NCI-H1417 treated with DMSO at 0.1 percent for 48 hours (cell line): Measurements from ENCODE around the gene ORC5.
"Not testable (repeated sequence)": the region's sequence is repeated elsewhere in the genome, so short reads cannot be mapped to it uniquely, and the experiment has no call there.

Source experiments
- DNase-seq: peaks from one replicate; lab custom pipeline; 2025; lab: John Stamatoyannopoulos, UW

The ORC5 gene

GRCh38 chr7:104185346-104185745 is 22.5 kb downstream of the ORC5 start:
- no peak for DNase-seq

GRCh38 chr7:104179178-104179577 is 28.6 kb downstream of the ORC5 start:
- no peak for DNase-seq

- DNase-seq: not testable (repeated sequence)
Measured at GRCh38 chr7:104177565-104178083, 30.2 kb downstream of the ORC5 start.

- DNase-seq: no peak
Measured at GRCh38 chr7:104176332-104176731, 31.5 kb downstream of the ORC5 start.

GRCh38 chr7:104175361-104175984 is 32.3 kb downstream of the ORC5 start:
- no peak for DNase-seq

GRCh38 chr7:104174798-104175197 is 33.0 kb downstream of the ORC5 start:
- DNase-seq: no peak

GRCh38 chr7:104162081-104162480 is 45.7 kb downstream of the ORC5 start:
- no peak for DNase-seq

- DNase-seq: no peak
Measured at GRCh38 chr7:104161244-104161643, 46.6 kb downstream of the ORC5 start.

GRCh38 chr7:104160375-104160774 is 47.4 kb downstream of the ORC5 start:
- no peak for DNase-seq

- peak; percentile 55 for DNase-seq
Measured at GRCh38 chr7:104156842-104157277, 51.0 kb downstream of the ORC5 start.

GRCh38 chr7:104153287-104153686 is 54.5 kb downstream of the ORC5 start:
- no peak for DNase-seq

- no peak for DNase-seq
Measured at GRCh38 chr7:104152468-104152867, 55.3 kb downstream of the ORC5 start.

GRCh38 chr7:104150470-104150869 is 57.3 kb downstream of the ORC5 start:
- DNase-seq: no peak

- no peak for DNase-seq
Measured at GRCh38 chr7:104149822-104150221, 58.0 kb downstream of the ORC5 start.

- no peak for DNase-seq
Measured at GRCh38 chr7:104142147-104142546, 65.7 kb downstream of the ORC5 start.

- DNase-seq: no peak
Measured at GRCh38 chr7:104137971-104138370, 69.8 kb downstream of the ORC5 start.

GRCh38 chr7:104137511-104137910 is 70.3 kb downstream of the ORC5 start:
- DNase-seq: no peak

- no peak for DNase-seq
Measured at GRCh38 chr7:104136981-104137380, 70.8 kb downstream of the ORC5 start.

GRCh38 chr7:104136561-104136960 is 71.3 kb downstream of the ORC5 start:
- DNase-seq: no peak

GRCh38 chr7:104135760-104136558 is 71.9 kb downstream of the ORC5 start:
- DNase-seq: no peak

GRCh38 chr7:104133238-104133637 is 74.6 kb downstream of the ORC5 start:
- DNase-seq: no peak

- no peak for DNase-seq
Measured at GRCh38 chr7:104130726-104131125, 77.1 kb downstream of the ORC5 start.

- DNase-seq: no peak
Measured at GRCh38 chr7:104127204-104127603, 80.6 kb downstream of the ORC5 start.
